Heart right ventricle (tissue), 16 donors: Measurements from ENCODE around the gene TRIM65. TPM values are rescaled to one million over a fixed set of nuclear protein-coding genes. Genes with fewer than 3 reads are reported as not detected.

Experiments
- ATAC-seq, 8 donors: fragments of 200-7000 bp; cut with Tn5 transposase; one replicate each; pipeline ENCODE4 v1.9.1; 2020; ENCODE audit warnings: mild to moderate bottlenecking in 8 of 8, moderate library complexity in 8 of 8, moderate number of reproducible peaks in 1 of 8
- DNase-seq, 2 donors: peaks; one replicate each; pipeline ENCODE4 v3.0.0-alpha.2; 2020
- H3K27ac ChIP-seq, 10 donors: fragments of 200-600 bp; sonication (generic) in 2 of 10; one replicate each; pipeline versions ENCODE4 v1.5.0 to v1.8.0; 2020 to 2022; ENCODE audit warnings: mild to moderate bottlenecking in 3 of 10
- H3K27me3 ChIP-seq, 7 donors: fragments of 200-600 bp; one replicate each; pipeline ENCODE4 v1.8.0; 2021 to 2022; ENCODE audit warnings: mild to moderate bottlenecking in 2 of 7
- H3K36me3 ChIP-seq, 9 donors: fragments of 200-600 bp; sonication (generic) in 1 of 9; one replicate each; pipeline versions ENCODE4 v1.5.0 to v1.8.0; 2020 to 2022; ENCODE audit warnings: mild to moderate bottlenecking in 2 of 9
- H3K4me1 ChIP-seq, 9 donors: fragments of 200-600 bp; sonication (generic) in 1 of 9; one replicate each; pipeline versions ENCODE4 v1.5.0 to v1.8.0; 2020 to 2022; ENCODE audit warnings: mild to moderate bottlenecking in 4 of 9
- H3K4me3 ChIP-seq, 10 donors: fragments of 200-600 bp; sonication (generic) in 2 of 10; one replicate each; pipeline versions ENCODE4 v1.5.0 to v1.8.0; 2020 to 2022; ENCODE audit warnings: mild to moderate bottlenecking in 7 of 10, moderate library complexity in 2 of 10
- H3K9me3 ChIP-seq, 11 donors: fragments of 200-600 bp in 10 of 11; sonication (generic) in 2 of 11; one replicate each; pipeline versions ENCODE4 v1.5.0 to v1.8.0; 2013 to 2022; ENCODE audit warnings: mild to moderate bottlenecking in 2 of 11, control low read depth in 1 of 11, moderate library complexity in 1 of 11
- CTCF ChIP-seq, 9 donors: fragments of 200-600 bp; sonication (generic) in 2 of 9; IDR thresholded peaks; one replicate each; pipeline versions ENCODE4 v1.5.0 to v1.8.0; 2021 to 2022; ENCODE audit warnings: antibody characterized with exemption in 9 of 9, mild to moderate bottlenecking in 5 of 9, moderate library complexity in 1 of 9
- WGBS, 2 donors: extraction: QIAGEN DNeasy Blood & Tissue Kit; methylation state at CpG; one replicate each; pipeline ENCODE4 v1.1.7; 2013; ENCODE audit warnings: inconsistent platforms in 1 of 2; 5-methylcytosine and 5-hydroxymethylcytosine counted together
- intact Hi-C, 10 donors: fragments of 100-400 bp; cut with DNase I; formaldehyde crosslinking; loops; one replicate each; pipeline versions ENCODE4 v1.11.1 to v1.14.2; 2022
- polyA plus RNA-seq, 2 donors: library from polyadenylated mRNA; stranded (reverse); fragments of 200-250 nt; gene quantifications; one replicate each; pipeline ENCODE4 v1.2.3, GENCODE V29; 2013
- total RNA-seq, 10 donors: library from RNA; stranded (reverse); fragmentation: NEBNext Ultra II Directional in 3 of 10; extraction: Animal tissue kit (Norgen Biotek cat#: 25700) in 3 of 10; gene quantifications; one replicate each; pipeline versions ENCODE4 v1.2.1 to v1.2.4, GENCODE V29; 2021 to 2023
- donor health status: Arrhythmogenic right ventricular cardiomyopathy.
- donor health status: ischemic (EF 13 %, LVEDD 7.1; RV severe dilation, severe dysfunction).
- donor health status: healthy with polysubstance abuse.
- donor health status: DM: no; HTN: yes; CAD: no.
- donor health status: DM: no; HTN: no; CAD: no.
- donor health status: ischemic (EF 25% LVEDD 6.9; RV normal size, moderate dysfunction).
- donor health status: ischemic (EF 25% LVEDD 5.7; RV mildly dilated, moderate dysfunction).
- donor health status: healthy.
- donor health status: DM: yes; HTN: yes; CAD: no.
- donor health status: Ischemic cardiomyopathy.
- donor health status: ischemic (EF 35%, LVEDD 5.7; RV mildly dilated, moderate dysfunction).
- donor health status: nonischemic (EF 11% LVEDD 7.7; RV severe dilation, severe dysfunction).
- donor health status: DM: yes; HTN: yes; CAD: no.
- donor health status: PGD.
- donor health status: ischemic (EF 29% LVEDD 5.4; RV normal size, mild dysfunction).
- donor health status: nonischemic (EF 23%, LVEDD 6.1; RV moderate dilation, normal function).

TRIM65 gene
- total and polyA plus RNA-seq, 12 donors: 5.1 to 16.7 (median 8.9) TPM

GRCh38 chr17:75921596-75921995 lies 24.8 kb upstream of the TRIM65 start:
- WGBS, 2 donors: 93 to 95% methylated on average over 14 to 15 of the region's 15 CpGs
- DNase-seq: no peak

GRCh38 chr17:75920045-75920560 lies 23.4 kb upstream of the TRIM65 start:
- no peaks in the 10 kb centered on the region for H3K27me3 ChIP-seq
- peaks cover 0 to 3% (median 0%) of the 10 kb centered on the region in 9 donors for H3K4me1 ChIP-seq
- ATAC-seq: no peak
- H3K27ac ChIP-seq: no peak overlapping the region
- H3K9me3 ChIP-seq: no peaks in the 10 kb centered on the region
- intact Hi-C loops: no loop called here
- H3K36me3 ChIP-seq: peaks cover 0 to 51% (median 0%) of the 10 kb centered on the region in 9 donors
- 75 to 81% methylated on average over 11 of the region's 11 CpGs for WGBS, 2 donors
- no peak overlapping the region for H3K4me3 ChIP-seq
- TF ChIP-seq CTCF (IDR thresholded peaks at IDR 0.05): no peak
- DNase-seq: no peak

More at GRCh38 chr17:75921596-75921995, 24.8 kb upstream of the TRIM65 start:
- intact Hi-C loops: no loop called here
- ATAC-seq: no peak
- Histone ChIP-seq H3K9me3 (no peaks in the 10 kb centered on the region), H3K4me1 (peaks cover 0 to 3% (median 0%) of the 10 kb centered on the region in 9 donors), H3K27me3 (no peaks in the 10 kb centered on the region), H3K36me3 (peaks cover 0 to 66% (median 0%) of the 10 kb centered on the region in 9 donors), H3K27ac (no peak overlapping the region), H3K4me3 (no peak overlapping the region)
- TF ChIP-seq CTCF (IDR thresholded peaks at IDR 0.05): no peak

GRCh38 chr17:75919611-75920010 lies 22.9 kb upstream of the TRIM65 start:
- H3K4me3 ChIP-seq: no peak overlapping the region

GRCh38 chr17:75917917-75918445 lies 21.2 kb upstream of the TRIM65 start:
- H3K4me1 ChIP-seq: no peaks in the 10 kb centered on the region
- no peak for TF ChIP-seq CTCF (IDR thresholded peaks at IDR 0.05)
- 96 to 97% methylated on average over 31 of the region's 31 CpGs for WGBS, 2 donors
- peaks cover 0 to 53% (median 0%) of the 10 kb centered on the region in 9 donors for H3K36me3 ChIP-seq
- H3K27ac ChIP-seq: no peak overlapping the region
- H3K4me3 ChIP-seq: no peak overlapping the region
- H3K27me3 ChIP-seq: no peaks in the 10 kb centered on the region
- DNase-seq: no peak
- ATAC-seq: no peak
- H3K9me3 ChIP-seq: no peaks in the 10 kb centered on the region
- intact Hi-C loops: no loop called here

More at GRCh38 chr17:75919611-75920010, 22.9 kb upstream of the TRIM65 start:
- intact Hi-C loops: no loop called here
- peaks cover 0 to 51% (median 0%) of the 10 kb centered on the region in 9 donors for H3K36me3 ChIP-seq
- no peak overlapping the region for H3K27ac ChIP-seq
- ATAC-seq (no peak), DNase-seq (no peak)
- no peak for TF ChIP-seq CTCF (IDR thresholded peaks at IDR 0.05)
- peaks cover 0 to 3% (median 0%) of the 10 kb centered on the region in 9 donors for H3K4me1 ChIP-seq
- H3K9me3 ChIP-seq: no peaks in the 10 kb centered on the region
- 91 to 94% methylated on average over 22 of the region's 22 CpGs for WGBS, 2 donors
- no peaks in the 10 kb centered on the region for H3K27me3 ChIP-seq
